Osteoblast (primary cell): ENCODE data around the gene LRCH4. TPM values are rescaled to one million over a fixed set of nuclear protein-coding genes. Genes with fewer than 3 reads are reported as not detected.
A peak's percentile ranks its signal among the peaks of the same experiment; 100 is the strongest.

Experiments used
- DNase-seq: peaks from one replicate; pipeline ENCODE4 v3.0.0; 2011; ENCODE audit warnings: low spot score, mixed read lengths; ENCODE audit not compliant: insufficient read length; ENCODE audit errors: missing footprints
- H2AFZ ChIP-seq: 2 replicates; pipeline ENCODE4 v1.6.0; 2011; ENCODE audit warnings: mild to moderate bottlenecking, low read length
- H3K27ac ChIP-seq: 2 replicates; pipeline ENCODE4 v1.5.1; 2011; ENCODE audit warnings: mild to moderate bottlenecking, low read depth, low read length, moderate library complexity
- H3K27me3 ChIP-seq: 2 replicates; pipeline ENCODE4 v1.6.0; 2012; ENCODE audit warnings: mild to moderate bottlenecking, control low read depth, inconsistent platforms, low read length, moderate library complexity; ENCODE audit not compliant: insufficient read depth
- H3K36me3 ChIP-seq: 2 replicates; pipeline ENCODE4 v1.5.1; 2011; ENCODE audit warnings: mild to moderate bottlenecking, low read length, control low read depth, moderate library complexity; ENCODE audit not compliant: insufficient read depth
- H3K4me1 ChIP-seq: 2 replicates; pipeline ENCODE4 v1.5.1; 2011; ENCODE audit warnings: mild to moderate bottlenecking, low read length, control low read depth, moderate library complexity; ENCODE audit not compliant: insufficient read depth
- H3K4me2 ChIP-seq: 2 replicates; pipeline ENCODE4 v1.6.0; 2011; ENCODE audit warnings: mild to moderate bottlenecking, low read length; ENCODE audit not compliant: insufficient read depth
- H3K4me3 ChIP-seq: fragments of 200-600 bp; sonication (generic); 3 replicates; pipeline ENCODE4 v1.5.1; 2012; ENCODE audit warnings: mild to moderate bottlenecking, low read length, inconsistent platforms; ENCODE audit not compliant: insufficient read depth
- H3K79me2 ChIP-seq: 2 replicates; pipeline ENCODE4 v1.6.0; 2012; ENCODE audit warnings: mild to moderate bottlenecking, low read length, control low read depth, inconsistent platforms; ENCODE audit not compliant: insufficient read depth
- H3K9me3 ChIP-seq: 2 replicates; pipeline ENCODE4 v1.5.1; 2011; ENCODE audit warnings: low read depth, low read length, control low read depth
- H4K20me1 ChIP-seq: 2 replicates; pipeline ENCODE4 v1.6.0; 2012; ENCODE audit warnings: mild to moderate bottlenecking, low read length, control low read depth; ENCODE audit not compliant: insufficient read depth
- total RNA-seq: library from RNA; depleted of rRNA; stranded (reverse); fragments of >200 nt; gene quantifications from 2 replicates; pipeline ENCODE4 v1.2.3, GENCODE V29; 2012
- TF ChIP-seq, protein P1 (sequence below): IDR thresholded peaks from 2 replicates; pipeline ENCODE4 v1.5.1; 2011; ENCODE audit warnings: mild to moderate bottlenecking, low read depth, low read length, moderate library complexity; ENCODE audit errors: extremely low read depth

LRCH4 gene
- total RNA-seq, 1 donor = 14.5 TPM

GRCh38 chr7:100614308-100614861 lies 28.5 kb upstream of the LRCH4 start:
- Histone ChIP-seq H3K4me2 (no peak overlapping the region), H3K27me3 (no peaks in the 10 kb centered on the region), H4K20me1 (no peaks in the 10 kb centered on the region), H3K4me3 (no peak overlapping the region), H3K4me1 (peaks cover 6% of the 10 kb centered on the region), H3K79me2 (no peaks in the 10 kb centered on the region), H3K9me3 (no peaks in the 10 kb centered on the region), H2AFZ (no peak overlapping the region), H3K36me3 (no peaks in the 10 kb centered on the region), H3K27ac (no peak overlapping the region)
- TF ChIP-seq, protein P1, sequence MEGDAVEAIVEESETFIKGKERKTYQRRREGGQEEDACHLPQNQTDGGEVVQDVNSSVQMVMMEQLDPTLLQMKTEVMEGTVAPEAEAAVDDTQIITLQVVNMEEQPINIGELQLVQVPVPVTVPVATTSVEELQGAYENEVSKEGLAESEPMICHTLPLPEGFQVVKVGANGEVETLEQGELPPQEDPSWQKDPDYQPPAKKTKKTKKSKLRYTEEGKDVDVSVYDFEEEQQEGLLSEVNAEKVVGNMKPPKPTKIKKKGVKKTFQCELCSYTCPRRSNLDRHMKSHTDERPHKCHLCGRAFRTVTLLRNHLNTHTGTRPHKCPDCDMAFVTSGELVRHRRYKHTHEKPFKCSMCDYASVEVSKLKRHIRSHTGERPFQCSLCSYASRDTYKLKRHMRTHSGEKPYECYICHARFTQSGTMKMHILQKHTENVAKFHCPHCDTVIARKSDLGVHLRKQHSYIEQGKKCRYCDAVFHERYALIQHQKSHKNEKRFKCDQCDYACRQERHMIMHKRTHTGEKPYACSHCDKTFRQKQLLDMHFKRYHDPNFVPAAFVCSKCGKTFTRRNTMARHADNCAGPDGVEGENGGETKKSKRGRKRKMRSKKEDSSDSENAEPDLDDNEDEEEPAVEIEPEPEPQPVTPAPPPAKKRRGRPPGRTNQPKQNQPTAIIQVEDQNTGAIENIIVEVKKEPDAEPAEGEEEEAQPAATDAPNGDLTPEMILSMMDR = no peak
- no peak for DNase-seq

- Histone ChIP-seq H3K79me2 (no peaks in the 10 kb centered on the region), H3K4me2 (peak overlapping the region; percentile 96), H3K4me1 (peaks cover 6% of the 10 kb centered on the region), H4K20me1 (no peaks in the 10 kb centered on the region), H3K36me3 (no peaks in the 10 kb centered on the region), H3K4me3 (peak overlapping the region; percentile 92), H2AFZ (no peak overlapping the region), H3K27ac (no peak overlapping the region), H3K27me3 (no peaks in the 10 kb centered on the region), H3K9me3 (no peaks in the 10 kb centered on the region)
- TF ChIP-seq, protein P1 = no peak
- peak; percentile 69 for DNase-seq
Measured at GRCh38 chr7:100613412-100614175, 27.7 kb upstream of the LRCH4 start.

DNA sequence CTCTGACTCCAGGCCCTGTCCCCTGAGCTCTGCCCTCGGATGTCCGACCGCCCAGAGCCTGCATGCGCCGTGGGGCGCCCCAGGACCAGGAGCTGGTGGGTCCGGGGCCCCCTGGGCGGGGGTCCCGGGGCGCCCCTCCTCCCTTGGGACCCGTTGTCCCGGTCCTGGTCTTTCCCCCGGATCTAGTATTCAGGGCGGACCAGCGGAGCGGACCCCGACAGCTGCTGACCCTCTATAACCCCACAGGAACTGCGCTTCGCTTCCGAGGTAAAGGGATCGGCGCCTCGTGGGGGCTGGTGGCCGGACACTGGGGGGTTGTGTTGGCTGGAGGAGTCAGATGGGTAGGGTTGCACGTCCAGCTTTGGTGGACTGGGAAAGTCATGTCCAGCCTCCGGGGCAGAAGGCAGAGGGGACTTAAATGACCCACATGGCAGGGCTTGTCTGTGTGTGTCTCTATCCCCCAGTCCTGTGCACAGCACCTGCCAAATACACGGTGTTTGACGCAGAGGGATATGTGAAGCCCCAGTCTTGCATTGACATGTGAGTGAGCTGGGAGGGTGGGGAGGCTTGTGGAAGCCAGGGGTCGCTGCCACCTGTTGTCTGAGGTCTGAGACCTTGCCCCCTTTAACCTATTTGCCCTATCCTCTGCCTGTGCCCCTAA lies 26.9 kb upstream of the LRCH4 start:
- DNase-seq = peak; percentile 86
- TF ChIP-seq, protein P1 = no peak
- H3K4me3 ChIP-seq = peak overlapping the region; percentile 92

More for the DNA sequence above, 26.9 kb upstream of the LRCH4 start:
- peak overlapping the region; percentile 96 for H3K4me2 ChIP-seq
- peaks cover 4% of the 10 kb centered on the region for H3K36me3 ChIP-seq
- peaks cover 6% of the 10 kb centered on the region for H3K4me1 ChIP-seq
- H3K9me3 ChIP-seq = no peaks in the 10 kb centered on the region
- H3K27me3 ChIP-seq = no peaks in the 10 kb centered on the region
- H2AFZ ChIP-seq = peak overlapping the region; percentile 85
- no peaks in the 10 kb centered on the region for H4K20me1 ChIP-seq
- no peak overlapping the region for H3K27ac ChIP-seq
- no peaks in the 10 kb centered on the region for H3K79me2 ChIP-seq
